ENCODE measurements around the gene TICAM2.

GRCh38 chr5:115555084-115555633, 47.1 kb downstream of the TICAM2 start:
- TF ChIP-seq CTCF (IDR thresholded peaks at IDR 0.05 in 4 of 5, conservative IDR thresholded peaks at IDR 0.05 in 1 of 5): no peak
- no peak for TF ChIP-seq POLR2A (IDR thresholded peaks at IDR 0.05)

All from gastrocnemius medialis (tissue), 4 donors.